Keratinocyte (primary cell): ENCODE results near the gene CKS1B.

Source experiments
- EZH2 ChIP-seq: IDR thresholded peaks from one replicate; pipeline ENCODE4 v1.6.1; 2012; ENCODE audit warnings: inconsistent platforms, mild to moderate bottlenecking, low read length, moderate library complexity
- TF ChIP-seq, protein P1 (sequence below), 3 experiments: IDR thresholded peaks in 1 of 3; conservative IDR thresholded peaks in 1 of 3; optimal IDR thresholded peaks in 1 of 3; 2 replicates in 2 of 3; 3 replicates in 1 of 3; pipeline versions ENCODE3 to v1.5.1; 2011; ENCODE audit warnings: low read length in 3 of 3, mild to moderate bottlenecking in 3 of 3, moderate library complexity in 2 of 3, control low read depth in 1 of 3, inconsistent platforms in 1 of 3; ENCODE audit not compliant: insufficient read depth in 2 of 3; ENCODE audit errors: extremely low read depth in 1 of 3

DNA sequence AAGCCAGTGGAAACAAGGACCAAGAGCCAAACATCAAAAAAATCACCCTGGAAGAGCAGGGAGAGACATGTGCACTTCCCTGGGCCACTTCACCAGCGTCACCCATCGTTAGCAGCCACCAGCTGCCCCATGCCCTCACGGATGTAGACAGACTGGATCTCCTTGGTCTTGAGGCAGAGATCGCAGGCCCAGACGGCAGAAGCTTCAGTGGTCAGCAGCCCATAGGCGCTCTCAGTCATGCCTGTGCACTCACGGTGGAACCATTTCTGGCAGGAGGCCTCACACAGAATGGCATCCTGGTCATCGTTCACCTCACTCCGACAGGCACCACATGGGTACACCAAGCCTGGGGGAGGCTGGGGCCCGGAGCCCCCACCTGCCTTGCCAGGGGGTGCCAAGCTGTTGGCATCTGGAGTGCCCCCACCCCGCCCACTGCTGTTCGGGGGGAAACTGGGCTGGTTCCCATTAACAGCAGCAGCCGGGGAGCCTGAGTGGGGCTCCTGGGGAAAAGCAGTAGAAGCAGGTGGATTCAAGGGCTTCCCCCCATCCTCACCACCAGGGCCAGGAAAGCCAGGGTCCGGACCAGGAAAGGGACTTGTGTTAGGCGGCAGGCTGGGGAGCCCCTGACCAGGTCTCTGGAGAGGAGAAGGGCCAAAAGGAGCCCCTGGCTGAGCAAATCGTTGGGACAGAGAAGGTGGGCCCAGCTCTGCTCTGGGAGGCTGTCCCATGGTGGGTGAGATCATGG lies 15.6 kb upstream of the CKS1B start:
- TF ChIP-seq, protein P1, sequence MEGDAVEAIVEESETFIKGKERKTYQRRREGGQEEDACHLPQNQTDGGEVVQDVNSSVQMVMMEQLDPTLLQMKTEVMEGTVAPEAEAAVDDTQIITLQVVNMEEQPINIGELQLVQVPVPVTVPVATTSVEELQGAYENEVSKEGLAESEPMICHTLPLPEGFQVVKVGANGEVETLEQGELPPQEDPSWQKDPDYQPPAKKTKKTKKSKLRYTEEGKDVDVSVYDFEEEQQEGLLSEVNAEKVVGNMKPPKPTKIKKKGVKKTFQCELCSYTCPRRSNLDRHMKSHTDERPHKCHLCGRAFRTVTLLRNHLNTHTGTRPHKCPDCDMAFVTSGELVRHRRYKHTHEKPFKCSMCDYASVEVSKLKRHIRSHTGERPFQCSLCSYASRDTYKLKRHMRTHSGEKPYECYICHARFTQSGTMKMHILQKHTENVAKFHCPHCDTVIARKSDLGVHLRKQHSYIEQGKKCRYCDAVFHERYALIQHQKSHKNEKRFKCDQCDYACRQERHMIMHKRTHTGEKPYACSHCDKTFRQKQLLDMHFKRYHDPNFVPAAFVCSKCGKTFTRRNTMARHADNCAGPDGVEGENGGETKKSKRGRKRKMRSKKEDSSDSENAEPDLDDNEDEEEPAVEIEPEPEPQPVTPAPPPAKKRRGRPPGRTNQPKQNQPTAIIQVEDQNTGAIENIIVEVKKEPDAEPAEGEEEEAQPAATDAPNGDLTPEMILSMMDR (optimal IDR thresholded peaks at IDR 0.05 in 1 of 3, IDR thresholded peaks at IDR 0.05 in 1 of 3, conservative IDR thresholded peaks at IDR 0.05 in 1 of 3; ENCODE audit: extremely low read depth in 1 of 3, insufficient read depth in 2 of 3, low read length in 3 of 3), result no peak
- TF ChIP-seq EZH2, result no peak
